ENCODE results near the gene FAM81B.

DNA sequence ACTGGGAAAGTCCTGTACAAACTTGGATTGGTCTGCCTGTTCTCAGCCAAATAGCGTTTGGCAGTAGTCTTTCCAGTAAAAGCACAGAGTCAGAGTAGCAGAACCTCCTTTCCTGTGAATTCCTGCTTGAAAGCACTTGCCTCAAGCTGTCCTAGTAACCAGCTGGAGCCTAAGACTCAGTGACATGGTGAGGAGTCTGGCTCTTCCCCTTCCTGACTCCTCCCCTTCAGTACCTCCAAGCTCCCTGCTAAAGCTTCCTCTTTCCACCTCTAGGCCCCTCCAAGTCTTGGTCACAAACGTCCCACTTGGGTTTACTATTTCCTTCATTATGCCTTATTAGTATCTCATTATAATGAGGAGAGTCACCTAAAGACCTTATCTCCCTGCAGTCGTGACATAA, 21.4 kb upstream of the FAM81B start:
- TF ChIP-seq, protein P1, sequence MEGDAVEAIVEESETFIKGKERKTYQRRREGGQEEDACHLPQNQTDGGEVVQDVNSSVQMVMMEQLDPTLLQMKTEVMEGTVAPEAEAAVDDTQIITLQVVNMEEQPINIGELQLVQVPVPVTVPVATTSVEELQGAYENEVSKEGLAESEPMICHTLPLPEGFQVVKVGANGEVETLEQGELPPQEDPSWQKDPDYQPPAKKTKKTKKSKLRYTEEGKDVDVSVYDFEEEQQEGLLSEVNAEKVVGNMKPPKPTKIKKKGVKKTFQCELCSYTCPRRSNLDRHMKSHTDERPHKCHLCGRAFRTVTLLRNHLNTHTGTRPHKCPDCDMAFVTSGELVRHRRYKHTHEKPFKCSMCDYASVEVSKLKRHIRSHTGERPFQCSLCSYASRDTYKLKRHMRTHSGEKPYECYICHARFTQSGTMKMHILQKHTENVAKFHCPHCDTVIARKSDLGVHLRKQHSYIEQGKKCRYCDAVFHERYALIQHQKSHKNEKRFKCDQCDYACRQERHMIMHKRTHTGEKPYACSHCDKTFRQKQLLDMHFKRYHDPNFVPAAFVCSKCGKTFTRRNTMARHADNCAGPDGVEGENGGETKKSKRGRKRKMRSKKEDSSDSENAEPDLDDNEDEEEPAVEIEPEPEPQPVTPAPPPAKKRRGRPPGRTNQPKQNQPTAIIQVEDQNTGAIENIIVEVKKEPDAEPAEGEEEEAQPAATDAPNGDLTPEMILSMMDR (IDR thresholded peaks at IDR 0.05; ENCODE audit: low read length), result no peak
- no peak for TF ChIP-seq EZH2 (IDR thresholded peaks at IDR 0.05; ENCODE audit: borderline replicate concordance, low read length)
